PC-3 (cell line): ENCODE measurements around the gene PDCD2. TPM values are rescaled to one million over a fixed set of nuclear protein-coding genes. Genes with fewer than 3 reads are reported as not detected.

Experiments used
- ATAC-seq: fragments of 200-7000 bp; cut with Tn5 transposase; 2 replicates; pipeline ENCODE4 v1.9.1; 2020; ENCODE audit warnings: mild to moderate bottlenecking, moderate library complexity
- BruUV-seq: library from RNA; stranded (reverse); fragments of 400-500 nt; replicated peaks from 2 replicates; lab custom pipeline; 2021; lab: Mats Ljungman, UMichigan
- CTCF ChIA-PET: fragments of 300-600 bp; sonication (Branson Sonifier 250); formaldehyde crosslinking; loops from one replicate; lab custom pipeline; 2022; ENCODE audit warnings: antibody characterized with exemption; lab: Charles Lee
- POLR2A ChIA-PET: fragments of 300-600 bp; sonication (Branson Sonifier 250); formaldehyde crosslinking; loops from one replicate; lab custom pipeline; 2022; ENCODE audit warnings: antibody characterized with exemption; ENCODE audit not compliant: unreplicated experiment; lab: Charles Lee
- DNase-seq: peaks from one replicate; pipeline ENCODE4 v3.0.0-alpha.2; 2015
- H2AFZ ChIP-seq: fragments of 300-600 bp; sonication (generic); 2 replicates; pipeline ENCODE4 v1.6.0; 2016; ENCODE audit warnings: antibody characterized with exemption, low read length
- H3F3A ChIP-seq: fragments of 300-600 bp; sonication (generic); one replicate; pipeline ENCODE4 v1.6.0; 2017; ENCODE audit warnings: antibody characterized with exemption, low read length, control low read depth, mild to moderate bottlenecking; ENCODE audit not compliant: unreplicated experiment
- H3K27ac ChIP-seq: fragments of 300-600 bp; sonication (generic); 2 replicates; pipeline ENCODE4 v1.5.1; 2016; ENCODE audit warnings: mild to moderate bottlenecking, low read length
- H3K27me3 ChIP-seq: fragments of 300-600 bp; sonication (generic); 2 replicates; pipeline ENCODE4 v1.6.1; 2016; ENCODE audit warnings: low read length, mixed read lengths
- H3K36me3 ChIP-seq: fragments of 300-600 bp; sonication (generic); 2 replicates; pipeline ENCODE4 v1.6.1; 2016; ENCODE audit warnings: low read depth, mixed run types, low read length, mixed read lengths
- H3K4me1 ChIP-seq: fragments of 300-600 bp; sonication (generic); 2 replicates; pipeline ENCODE4 v1.5.1; 2016; ENCODE audit warnings: low read length; ENCODE audit not compliant: insufficient read depth
- H3K4me2 ChIP-seq: fragments of 300-600 bp; sonication (generic); 2 replicates; pipeline ENCODE4 v1.6.0; 2016; ENCODE audit warnings: low read length
- H3K4me3 ChIP-seq: fragments of 300-600 bp; sonication (generic); 2 replicates; pipeline ENCODE4 v1.5.1; 2016; ENCODE audit warnings: mild to moderate bottlenecking, low read length, mixed read lengths
- H3K79me2 ChIP-seq: fragments of 300-600 bp; sonication (generic); 2 replicates; pipeline ENCODE4 v1.6.1; 2017; ENCODE audit warnings: low read length, mixed read lengths
- H3K9ac ChIP-seq: fragments of 300-600 bp; sonication (generic); 2 replicates; pipeline ENCODE4 v1.6.0; 2016; ENCODE audit warnings: mild to moderate bottlenecking, low read length
- H3K9me2 ChIP-seq: fragments of 300-600 bp; sonication (generic); replicated peaks from 2 replicates; pipeline ENCODE4 v1.6.1; 2016; ENCODE audit warnings: mixed run types, low read length, mixed read lengths
- H3K9me3 ChIP-seq: fragments of 300-600 bp; sonication (generic); 2 replicates; pipeline ENCODE4 v1.6.1; 2016; ENCODE audit warnings: low read length, mixed read lengths
- H4K20me1 ChIP-seq: fragments of 300-600 bp; sonication (generic); 2 replicates; pipeline ENCODE4 v1.6.1; 2016; ENCODE audit warnings: low read length, mixed read lengths
- CTCF ChIP-seq: fragments of 300-600 bp; sonication (generic); conservative IDR thresholded peaks from 2 replicates; pipeline ENCODE4 v1.5.1; 2017; ENCODE audit warnings: antibody characterized with exemption, low read depth, mild to moderate bottlenecking, low read length
- EZH2 ChIP-seq: fragments of 300-600 bp; sonication (generic); IDR thresholded peaks from one replicate; pipeline ENCODE4 v1.6.1; 2017; ENCODE audit warnings: antibody characterized with exemption, mild to moderate bottlenecking, low read length; ENCODE audit not compliant: unreplicated experiment
- EZH2phosphoT487 ChIP-seq: fragments of 300-600 bp; sonication (generic); IDR thresholded peaks from 2 replicates; pipeline ENCODE4 v1.6.1; 2018; ENCODE audit warnings: mild to moderate bottlenecking, antibody characterized with exemption, low read length, borderline replicate concordance
- intact Hi-C: fragments of 100-400 bp; cut with micrococcal nuclease; formaldehyde crosslinking; loops from 2 replicates; pipeline ENCODE4 v1.9.0; 2023
- total RNA-seq: library from RNA; depleted of rRNA; stranded (reverse); fragments of >200 nt; gene quantifications from 2 replicates; pipeline ENCODE4 v1.2.3, GENCODE V29; 2014

PDCD2 gene
- total RNA-seq, 1 experiment from 2014 or later: 95.4 TPM

DNA sequence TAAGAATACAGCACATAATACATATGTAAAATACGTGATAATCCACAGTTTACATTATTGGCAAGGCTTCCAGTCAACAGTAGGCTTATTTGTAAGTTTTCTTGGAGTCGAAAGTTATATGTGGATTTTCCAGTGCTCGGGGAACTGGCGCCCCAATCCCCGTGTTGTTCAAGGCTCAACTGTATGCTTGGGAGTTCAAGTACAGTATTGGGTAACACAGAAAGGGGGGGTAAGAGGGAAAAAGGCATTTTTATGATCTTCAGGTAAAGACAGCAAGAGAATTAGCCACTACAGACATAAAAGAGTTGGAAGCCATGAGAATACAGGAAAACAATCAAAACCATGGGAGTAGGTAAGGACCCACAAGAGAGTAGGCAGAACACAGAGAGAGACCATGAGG, 47.8 kb downstream of the PDCD2 start:
- CTCF ChIA-PET: no interaction called here
- ATAC-seq: no peak
- TF ChIP-seq EZH2 (no peak), CTCF (no peak)

DNA sequence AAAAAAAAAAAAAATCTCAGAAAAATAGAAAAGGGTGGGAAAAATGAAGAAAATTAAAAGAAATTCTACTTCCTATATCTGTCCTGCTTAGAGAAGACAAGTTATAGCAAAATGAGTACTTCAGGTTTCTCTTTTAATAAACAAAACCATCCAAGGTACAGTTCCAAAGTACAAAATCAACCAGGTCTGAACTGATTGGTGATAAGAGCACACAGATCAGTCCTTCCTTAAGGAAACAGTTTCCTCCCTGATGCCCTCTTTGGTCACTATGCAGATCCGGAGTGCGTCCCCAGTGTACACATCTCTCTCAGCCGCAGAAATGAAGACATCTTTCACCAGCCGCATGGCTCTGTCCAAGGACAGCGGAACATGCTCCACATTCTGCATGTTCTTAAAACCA, 49.4 kb downstream of the PDCD2 start:
- no peak overlapping the region for H2AFZ ChIP-seq
- no peak for DNase-seq
- no peaks in the 10 kb centered on the region for H3K9me2 ChIP-seq
- BruUV-seq: no TSS peak
- H3K4me3 ChIP-seq: no peak overlapping the region
- CTCF ChIA-PET: no interaction called here
- H3K9ac ChIP-seq: no peak overlapping the region
- peaks cover 11% of the 10 kb centered on the region for H4K20me1 ChIP-seq
- H3K4me2 ChIP-seq: no peak overlapping the region
- intact Hi-C loops: no loop called here
- H3K27me3 ChIP-seq: no peaks in the 10 kb centered on the region
- no peaks in the 10 kb centered on the region for H3K4me1 ChIP-seq
- peaks cover 52% of the 10 kb centered on the region for H3K36me3 ChIP-seq
- H3F3A ChIP-seq: no peaks in the 10 kb centered on the region
- POLR2A ChIA-PET: no interaction called here
- no peaks in the 10 kb centered on the region for H3K9me3 ChIP-seq
- peaks cover 20% of the 10 kb centered on the region for H3K79me2 ChIP-seq
- TF ChIP-seq EZH2 (no peak), EZH2phosphoT487 (no peak), CTCF (no peak)
- no peak for ATAC-seq
- no peak overlapping the region for H3K27ac ChIP-seq

More for the DNA sequence above, 47.8 kb downstream of the PDCD2 start:
- no peak for DNase-seq
- H3K4me3 ChIP-seq: no peak overlapping the region
- peaks cover 62% of the 10 kb centered on the region for H3K36me3 ChIP-seq
- POLR2A ChIA-PET: no interaction called here
- no peaks in the 10 kb centered on the region for H3F3A ChIP-seq
- intact Hi-C loops: no loop called here
- peaks cover 18% of the 10 kb centered on the region for H4K20me1 ChIP-seq
- no peak overlapping the region for H3K27ac ChIP-seq
- H2AFZ ChIP-seq: no peak overlapping the region
- BruUV-seq: no TSS peak
- no peaks in the 10 kb centered on the region for H3K27me3 ChIP-seq
- H3K4me1 ChIP-seq: no peaks in the 10 kb centered on the region
- peaks cover 36% of the 10 kb centered on the region for H3K79me2 ChIP-seq
- H3K9ac ChIP-seq: no peak overlapping the region
- no peaks in the 10 kb centered on the region for H3K9me2 ChIP-seq
- H3K9me3 ChIP-seq: no peaks in the 10 kb centered on the region
- H3K4me2 ChIP-seq: no peak overlapping the region

DNA sequence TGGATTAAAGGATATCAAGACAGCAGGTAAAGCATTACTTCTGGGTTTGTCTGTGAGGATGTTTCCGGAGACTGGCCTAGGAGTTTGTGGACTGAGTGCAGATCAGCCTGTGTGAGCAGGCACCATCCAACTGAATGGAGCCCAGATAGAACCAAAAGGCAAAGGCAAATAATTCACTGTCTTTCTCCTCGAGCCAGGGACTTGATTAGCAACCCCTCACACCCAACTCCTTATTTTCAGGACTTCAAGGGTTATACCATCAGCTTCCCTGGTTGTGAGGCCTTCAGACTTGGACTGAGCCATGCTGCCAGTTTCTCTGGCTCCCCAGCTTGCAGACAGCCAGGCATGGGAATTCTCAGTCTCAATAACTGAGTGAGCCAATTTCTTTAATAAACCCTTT, 50.6 kb downstream of the PDCD2 start:
- ChIA-PET CTCF (no interaction called here), POLR2A (no interaction called here)
- ATAC-seq (no peak), DNase-seq (no peak)
- Histone ChIP-seq H3K4me3 (no peak overlapping the region), H3K79me2 (peaks cover 9% of the 10 kb centered on the region), H3F3A (no peaks in the 10 kb centered on the region), H2AFZ (no peak overlapping the region), H3K27ac (no peak overlapping the region), H3K4me2 (no peak overlapping the region), H3K27me3 (no peaks in the 10 kb centered on the region), H4K20me1 (peaks cover 10% of the 10 kb centered on the region), H3K9me2 (no peaks in the 10 kb centered on the region), H3K4me1 (no peaks in the 10 kb centered on the region), H3K9ac (no peak overlapping the region), H3K36me3 (peaks cover 45% of the 10 kb centered on the region), H3K9me3 (no peaks in the 10 kb centered on the region)
- BruUV-seq: TSS peak; percentile 4
- intact Hi-C loops: no loop called here
- no peak for TF ChIP-seq CTCF
- TF ChIP-seq EZH2: no peak
- TF ChIP-seq EZH2phosphoT487: no peak
